Bone marrow (tissue), 2 donors: ENCODE results near the gene IGFL1.
"Not testable (repeated sequence)": the region's sequence is repeated elsewhere in the genome, so short reads cannot be mapped to it uniquely, and the experiment has no call there.

Source experiments
- DNase-seq, 2 donors: peaks; one replicate each; lab custom pipeline; 2025; lab: John Stamatoyannopoulos, UW

Gene IGFL1

GRCh38 chr19:46229442-46229841 is at the start of gene IGFL1:
Gene IGFL1, plus strand, starts transcription at chr19:46229742. Its CDS starts 33 bp downstream, at chr19:46229775.
- DNase-seq = no peak

GRCh38 chr19:46180701-46181387 is 48.7 kb upstream of the IGFL1 start:
- DNase-seq = no peak

- no peak for DNase-seq
These were observed 48.2 kb upstream of the IGFL1 start for GRCh38 chr19:46181388-46181779.

- DNase-seq = no peak
These were observed 47.1 kb upstream of the IGFL1 start for GRCh38 chr19:46182476-46182875.

- DNase-seq = not testable (repeated sequence)
These were observed 44.5 kb upstream of the IGFL1 start for GRCh38 chr19:46184775-46185710.

- no peak for DNase-seq
These were observed 43.3 kb upstream of the IGFL1 start for GRCh38 chr19:46186101-46186716.

- DNase-seq = no peak
These were observed 42.8 kb upstream of the IGFL1 start for GRCh38 chr19:46186717-46187101.

- DNase-seq = no peak
These were observed 39.3 kb upstream of the IGFL1 start for GRCh38 chr19:46189971-46190888.

DNA sequence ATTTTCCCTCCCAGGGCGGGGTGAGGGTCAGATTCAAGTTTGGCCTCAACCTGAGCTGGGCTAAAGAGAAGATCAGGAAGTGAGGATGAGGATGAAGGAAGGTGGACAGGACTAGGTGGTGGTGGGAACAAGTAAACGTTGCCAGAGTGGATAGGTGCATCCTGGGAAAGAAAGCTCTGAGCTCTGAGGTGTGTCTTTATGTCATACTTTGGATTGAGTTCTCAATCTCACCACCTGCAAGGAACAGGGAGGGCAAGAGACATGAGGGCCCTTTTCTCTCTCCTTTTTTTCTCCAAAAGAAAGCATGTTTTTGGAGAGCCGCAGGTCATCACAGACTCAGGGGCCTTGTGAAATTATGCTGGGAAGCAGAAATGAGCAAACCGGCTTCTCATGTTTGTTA is 38.2 kb upstream of the IGFL1 start:
- DNase-seq = no peak

DNA sequence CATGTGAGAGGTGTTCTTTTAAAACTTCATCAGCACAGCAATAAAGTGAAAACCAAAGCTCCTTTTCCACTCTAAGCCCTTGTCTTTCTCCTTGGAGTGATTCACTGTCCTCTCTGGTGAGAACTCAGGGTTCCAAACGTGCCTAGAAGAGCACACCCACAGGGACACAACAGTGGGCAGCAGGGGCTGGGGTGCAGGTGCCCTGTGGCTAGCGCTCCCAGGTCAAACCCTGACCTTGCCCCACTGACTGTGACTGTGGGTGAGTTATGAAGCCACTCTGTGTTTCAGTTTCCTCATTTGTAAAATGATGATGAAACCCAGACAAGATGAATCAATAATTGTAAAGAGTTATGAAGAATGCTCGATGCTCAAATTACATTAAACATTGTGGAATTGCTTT is 37.6 kb upstream of the IGFL1 start:
- DNase-seq = no peak

- not testable (repeated sequence) for DNase-seq
These were observed 36.9 kb upstream of the IGFL1 start for GRCh38 chr19:46192626-46192991.

GRCh38 chr19:46192992-46193650 is 36.4 kb upstream of the IGFL1 start:
- DNase-seq = peak; percentile 32 to 49

GRCh38 chr19:46193678-46194077 is 35.9 kb upstream of the IGFL1 start:
- no peak for DNase-seq

GRCh38 chr19:46195104-46195503 is 34.4 kb upstream of the IGFL1 start:
- no peak for DNase-seq

GRCh38 chr19:46195919-46196318 is 33.6 kb upstream of the IGFL1 start:
- DNase-seq = not testable (repeated sequence)

DNA sequence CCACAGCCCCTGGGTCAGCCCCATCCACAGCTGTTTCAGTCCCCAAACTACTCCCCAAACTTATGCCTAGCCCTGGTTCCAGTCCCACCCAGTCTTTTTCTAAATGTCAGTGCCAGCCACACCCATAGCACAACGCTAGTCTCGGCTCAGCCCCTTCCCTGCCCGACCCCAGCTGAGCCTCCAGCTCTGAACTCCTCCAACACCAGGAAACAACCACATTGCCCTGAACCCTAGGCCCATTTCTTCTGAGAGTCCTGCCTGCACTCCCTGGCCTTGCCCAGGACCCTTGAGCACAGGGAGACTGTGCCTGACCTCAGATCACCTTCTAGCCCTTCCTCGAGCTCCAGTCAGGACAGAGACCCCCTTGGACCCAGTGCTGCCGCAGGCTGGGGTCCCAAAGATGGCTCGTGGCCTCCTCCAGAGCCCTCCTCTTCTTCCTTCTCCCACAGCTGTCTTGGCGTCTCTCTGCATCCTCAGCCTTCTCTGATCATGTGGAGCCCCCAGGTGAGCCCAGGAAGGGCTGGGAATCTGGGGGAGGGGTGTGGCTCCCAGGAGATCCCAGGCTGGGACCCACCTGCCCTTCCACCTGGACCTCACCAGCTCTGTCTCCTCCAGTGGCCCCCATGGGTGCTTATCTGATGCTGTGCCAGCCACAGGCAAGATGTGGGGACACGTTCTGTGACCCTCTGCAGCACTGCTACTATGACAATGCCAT is 33.0 kb upstream of the IGFL1 start:
- DNase-seq = no peak

GRCh38 chr19:46197314-46198070 is 32.0 kb upstream of the IGFL1 start:
- DNase-seq = no peak

GRCh38 chr19:46198756-46199155 is 30.8 kb upstream of the IGFL1 start:
- DNase-seq = no peak

GRCh38 chr19:46201454-46202310 is 27.9 kb upstream of the IGFL1 start:
- DNase-seq = no peak
